SHP77 (cell line): Measurements from ENCODE around the gene MAPK10.
A peak's percentile ranks its signal among the peaks of the same experiment; 100 is the strongest.
"Not testable (repeated sequence)": the region's sequence is repeated elsewhere in the genome, so short reads cannot be mapped to it uniquely, and the experiment has no call there.

Experiments used
- DNase-seq, 2 experiments: peaks; one replicate each; lab custom pipeline; 2025; lab: John Stamatoyannopoulos, UW

Gene MAPK10

DNA sequence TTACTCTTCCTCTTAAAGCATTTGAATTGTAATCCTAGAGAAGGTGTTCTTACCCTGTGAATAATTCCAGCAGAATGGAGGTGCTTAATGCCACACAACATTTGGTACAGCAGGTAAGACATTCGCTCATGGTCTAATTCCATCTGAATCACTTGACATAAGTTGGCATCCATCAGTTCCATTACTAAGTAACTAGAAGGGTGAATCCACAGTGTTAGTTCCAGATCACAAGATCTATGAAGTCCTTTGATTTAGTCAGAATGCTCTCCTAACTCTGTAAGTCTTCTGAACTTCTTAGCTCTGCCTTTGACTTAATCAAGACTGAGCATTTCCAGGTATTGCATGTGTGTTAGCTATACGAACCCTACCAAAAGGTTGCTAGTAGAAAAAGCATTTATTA is 258.0 kb downstream of the MAPK10 start:
- DNase-seq = no peak

DNA sequence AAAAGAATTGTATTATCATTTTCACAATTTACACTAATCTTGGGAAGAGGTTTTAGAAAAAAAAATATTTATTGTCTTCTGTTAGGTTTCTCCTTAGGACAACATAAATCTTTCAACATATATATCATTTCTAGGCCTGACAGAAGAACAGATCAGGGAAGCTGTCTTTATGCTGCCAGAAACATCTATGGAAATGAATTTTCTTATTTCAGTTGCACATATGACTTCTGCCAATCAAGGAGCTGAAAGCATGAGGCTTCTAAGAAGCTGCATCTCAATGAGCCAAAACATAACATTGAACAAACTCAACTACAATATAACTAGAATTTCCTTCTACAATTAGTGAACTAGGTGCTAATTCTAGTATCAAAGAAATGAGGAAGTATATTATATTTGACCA is 258.4 kb downstream of the MAPK10 start:
- no peak for DNase-seq

DNA sequence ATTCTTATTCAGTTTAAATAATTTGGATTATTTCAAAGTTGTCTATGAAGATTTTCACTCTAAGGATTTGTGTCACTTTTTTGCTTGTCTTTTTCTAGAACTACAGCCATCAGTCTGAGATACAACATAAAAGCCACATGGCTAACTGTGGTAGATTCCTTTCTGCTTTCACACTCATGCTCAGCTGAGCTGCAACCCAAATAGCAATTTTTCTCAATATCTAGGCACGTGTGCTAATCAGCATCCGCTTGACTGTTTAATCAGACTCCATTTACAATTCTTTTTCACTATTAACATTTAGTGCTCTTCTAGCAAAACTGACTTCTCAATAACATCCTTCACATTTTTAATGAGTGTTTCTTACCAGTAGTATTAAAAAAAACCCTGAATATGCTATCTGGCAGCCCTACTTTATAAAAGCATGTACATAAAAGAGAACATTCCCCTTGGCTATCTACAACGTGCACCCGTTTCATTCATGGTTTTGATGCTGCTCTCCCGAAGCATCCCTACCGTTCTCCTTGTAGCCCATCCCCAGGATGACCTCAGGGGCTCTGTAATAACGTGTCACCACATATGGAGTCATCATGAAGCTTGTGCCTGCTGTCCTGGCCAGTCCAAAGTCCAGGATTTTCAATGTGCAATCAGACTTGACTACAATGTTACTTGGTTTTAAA is 259.2 kb downstream of the MAPK10 start:
- no peak for DNase-seq

DNA sequence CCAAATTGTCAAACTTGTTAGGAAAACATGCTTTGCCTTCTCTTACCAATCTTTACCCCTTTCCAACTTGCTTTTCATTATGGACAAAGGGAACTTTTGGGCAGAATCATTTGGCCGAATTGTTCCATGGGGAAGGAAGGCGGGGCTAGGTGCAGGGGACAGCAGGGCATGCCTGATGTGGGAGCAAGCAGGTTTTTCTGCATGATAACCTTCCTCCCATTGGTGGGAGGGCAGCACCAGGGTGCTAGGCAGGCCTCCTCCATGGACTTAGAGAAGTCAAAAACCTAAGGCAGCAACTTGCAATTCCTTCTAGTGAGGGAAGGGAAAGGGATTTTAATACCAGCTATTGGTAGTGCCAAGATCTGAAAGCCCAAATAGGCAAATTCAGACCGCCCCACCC is 260.5 kb downstream of the MAPK10 start:
- DNase-seq = no peak

DNA sequence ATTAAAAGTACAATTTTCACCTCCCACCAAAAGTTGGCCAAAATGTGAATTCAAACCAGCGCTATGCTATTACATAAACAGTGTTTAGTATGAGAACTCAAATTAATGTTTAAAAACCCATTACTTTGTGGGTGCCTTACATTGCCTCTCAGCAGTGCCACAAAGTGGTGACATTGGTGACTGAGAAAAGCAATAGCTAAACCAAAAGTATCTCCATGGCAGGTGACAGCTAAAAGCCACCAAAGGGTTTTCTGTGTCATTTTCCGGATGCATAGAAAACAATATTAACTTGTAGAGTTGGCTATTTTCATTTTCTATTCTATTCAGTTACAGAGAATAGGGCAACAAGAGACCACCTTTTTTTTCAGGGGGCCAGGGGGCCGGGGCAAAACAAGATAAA is 261.2 kb downstream of the MAPK10 start:
- no peak for DNase-seq

DNA sequence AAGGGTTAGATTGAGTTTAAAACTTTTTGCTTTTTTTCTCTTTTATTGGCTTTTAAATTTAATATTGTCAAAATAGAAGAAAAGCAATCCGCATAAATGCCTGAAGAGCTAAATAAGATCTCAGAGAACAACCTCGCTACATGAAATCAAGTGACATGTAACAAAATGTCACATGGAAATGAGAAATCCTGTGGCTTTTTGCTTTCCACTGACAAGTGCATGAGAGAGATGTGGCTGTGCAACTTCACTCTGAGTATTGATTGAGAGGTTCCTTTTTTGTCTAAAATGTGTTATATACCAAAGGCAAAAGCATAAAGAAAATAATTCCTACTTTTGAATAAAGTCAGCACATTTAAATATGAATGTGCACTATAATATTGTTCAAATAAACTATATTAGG is 263.5 kb downstream of the MAPK10 start:
- DNase-seq = no peak

DNA sequence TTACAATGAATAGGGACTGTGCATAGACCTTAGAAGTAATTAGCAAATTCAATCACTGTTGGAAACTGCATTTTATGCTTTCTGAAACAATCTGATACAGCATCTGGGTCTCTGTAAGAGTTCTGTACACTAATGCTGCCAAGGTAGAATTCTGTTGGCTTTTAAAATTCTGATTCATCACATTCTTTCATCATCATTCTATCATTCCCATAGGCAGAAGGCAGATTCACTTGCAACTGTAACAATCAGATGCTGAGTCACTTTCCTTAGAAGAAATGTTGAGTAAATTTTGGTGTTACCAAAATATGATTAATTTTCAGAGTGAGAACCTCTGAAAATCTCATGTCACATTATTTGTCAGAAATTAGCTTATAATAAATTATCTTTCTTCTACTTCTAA is 267.2 kb downstream of the MAPK10 start:
- DNase-seq = no peak

DNA sequence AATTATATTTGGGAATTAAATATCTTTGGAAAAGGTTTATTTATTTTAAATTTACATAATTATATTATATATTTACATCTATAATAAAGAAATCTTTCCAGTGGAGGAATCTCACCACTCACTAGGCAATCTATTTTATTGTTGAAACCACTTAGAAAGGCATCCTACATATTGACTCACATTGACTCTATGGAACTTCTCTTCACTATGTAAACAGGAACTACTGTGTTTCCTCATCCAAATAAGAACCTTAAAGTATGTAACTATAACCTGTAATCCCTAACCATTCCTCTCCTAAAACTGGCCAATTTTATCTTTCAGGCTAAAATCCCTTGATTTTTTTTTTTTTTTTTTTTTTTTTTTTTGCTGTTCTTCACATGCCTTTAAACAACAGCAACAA is 268.7 kb downstream of the MAPK10 start:
- no peak for DNase-seq

DNA sequence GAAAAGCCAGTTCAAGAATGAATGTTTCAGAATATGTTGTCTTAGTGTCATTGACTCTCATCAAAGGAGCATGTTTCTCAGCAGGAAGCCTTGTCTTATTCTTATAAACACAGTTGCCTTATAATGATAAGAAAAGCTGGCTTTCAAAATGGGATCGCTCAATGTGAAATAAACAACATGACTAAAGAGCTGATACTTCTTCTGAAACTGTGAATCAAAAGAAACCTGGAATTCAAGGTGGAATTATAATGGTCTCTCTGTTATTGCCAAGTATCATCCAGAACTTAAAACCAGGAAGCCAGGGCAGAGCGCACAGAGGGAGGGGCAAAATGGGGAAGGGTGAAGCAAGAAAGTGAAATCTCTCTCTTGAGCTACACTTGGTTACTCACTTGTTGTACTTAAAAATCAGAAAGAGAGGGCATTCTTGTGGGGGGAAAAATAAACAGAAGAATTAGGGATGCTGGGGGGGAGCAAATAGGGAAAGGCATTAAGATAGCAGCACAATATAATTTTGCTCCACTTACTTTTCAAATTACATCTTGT is 270.0 kb downstream of the MAPK10 start:
- no peak for DNase-seq

DNA sequence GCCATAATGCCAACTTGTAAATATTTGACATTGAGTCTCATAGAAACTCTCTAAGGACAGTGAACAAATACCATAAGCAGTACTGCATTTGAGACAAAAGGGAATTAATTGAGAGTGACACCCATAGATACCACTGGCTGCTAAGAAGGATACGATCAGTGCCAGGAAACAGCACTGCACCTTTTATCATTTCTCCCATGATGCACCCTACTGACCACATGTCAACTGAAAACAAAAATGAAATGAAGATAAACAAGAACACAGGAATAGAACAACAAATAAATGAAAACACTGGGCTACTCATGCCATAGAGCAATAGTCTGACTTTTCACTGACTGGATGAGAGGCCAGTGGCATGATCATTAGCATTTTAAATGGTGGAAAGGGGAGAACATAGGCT is 270.8 kb downstream of the MAPK10 start:
- no peak for DNase-seq

DNA sequence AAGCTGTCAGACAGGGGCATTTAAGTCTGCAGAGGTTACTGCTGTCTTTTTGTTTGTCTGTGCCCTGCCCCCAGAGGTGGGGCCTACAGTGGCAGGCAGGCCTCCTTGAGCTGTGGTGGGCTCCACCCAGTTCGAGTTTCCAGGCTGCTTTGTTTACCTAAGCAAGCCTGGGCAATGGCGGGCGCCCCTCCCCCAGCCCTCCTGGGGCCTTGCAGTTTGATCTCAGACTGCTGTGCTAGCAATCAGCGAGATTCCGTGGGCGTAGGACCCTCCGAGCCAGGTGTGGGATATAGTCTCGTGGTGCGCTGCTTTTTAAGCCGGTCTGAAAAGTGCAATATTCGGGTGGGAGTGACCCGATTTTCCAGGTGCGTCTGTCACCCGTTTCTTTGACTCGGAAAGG is 284.1 kb downstream of the MAPK10 start:
- not testable (repeated sequence) for DNase-seq

DNA sequence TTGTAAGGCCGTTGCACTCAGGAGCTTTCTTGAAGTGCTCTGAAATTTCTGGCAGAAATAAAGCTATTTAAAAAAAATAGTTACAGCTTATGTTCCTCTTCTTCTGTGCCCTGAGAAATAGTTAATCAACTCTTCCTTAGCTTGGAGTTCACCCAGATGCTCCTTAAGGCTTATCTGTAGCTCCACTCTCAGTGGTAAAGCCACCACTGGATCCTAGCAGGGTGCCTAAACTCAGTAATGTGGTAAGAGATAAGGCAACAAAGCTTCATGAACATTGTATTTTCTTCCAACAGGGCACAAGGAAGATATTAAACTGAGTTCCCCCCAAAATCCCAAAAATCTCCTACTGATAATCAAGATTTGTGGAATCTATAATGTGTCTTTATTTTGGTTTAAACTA is 299.5 kb downstream of the MAPK10 start:
- no peak for DNase-seq

DNA sequence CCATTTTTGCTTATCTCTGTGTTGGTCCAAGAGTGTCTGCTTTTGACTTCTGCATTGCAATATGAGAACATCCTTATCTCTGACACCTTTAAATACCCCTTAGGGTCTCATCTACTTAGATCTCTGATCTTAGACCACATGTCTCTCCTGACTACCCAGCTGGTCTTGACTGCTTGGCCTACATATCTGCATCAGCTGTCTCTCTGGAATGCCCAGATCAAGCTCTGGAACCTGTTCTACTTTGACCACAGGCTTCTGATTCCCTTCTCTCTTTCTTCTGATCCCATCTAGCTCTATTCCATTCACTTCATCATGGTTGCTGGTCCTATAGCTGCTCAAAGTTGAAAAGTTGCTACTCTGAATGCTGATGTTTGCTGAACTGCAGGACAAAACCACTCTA is 301.2 kb downstream of the MAPK10 start:
- DNase-seq = no peak

DNA sequence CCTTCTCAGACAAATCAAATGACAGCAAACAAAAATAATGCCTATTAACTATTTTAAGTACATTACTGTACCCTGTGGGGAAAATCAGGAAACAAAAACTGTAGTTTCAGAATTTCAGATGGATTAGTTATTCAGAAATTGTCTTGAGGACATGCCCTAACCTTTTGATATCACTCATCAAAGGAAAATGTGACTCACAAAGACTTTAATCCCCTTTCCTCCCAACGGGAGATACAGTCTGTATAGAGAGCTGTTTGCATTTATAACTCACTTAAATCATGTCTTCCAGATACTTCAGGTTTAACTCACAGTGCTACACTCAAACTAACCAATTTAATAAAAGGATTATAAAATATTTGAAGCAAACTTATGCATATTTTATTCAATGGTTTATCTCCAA is 304.0 kb downstream of the MAPK10 start:
- DNase-seq = no peak

DNA sequence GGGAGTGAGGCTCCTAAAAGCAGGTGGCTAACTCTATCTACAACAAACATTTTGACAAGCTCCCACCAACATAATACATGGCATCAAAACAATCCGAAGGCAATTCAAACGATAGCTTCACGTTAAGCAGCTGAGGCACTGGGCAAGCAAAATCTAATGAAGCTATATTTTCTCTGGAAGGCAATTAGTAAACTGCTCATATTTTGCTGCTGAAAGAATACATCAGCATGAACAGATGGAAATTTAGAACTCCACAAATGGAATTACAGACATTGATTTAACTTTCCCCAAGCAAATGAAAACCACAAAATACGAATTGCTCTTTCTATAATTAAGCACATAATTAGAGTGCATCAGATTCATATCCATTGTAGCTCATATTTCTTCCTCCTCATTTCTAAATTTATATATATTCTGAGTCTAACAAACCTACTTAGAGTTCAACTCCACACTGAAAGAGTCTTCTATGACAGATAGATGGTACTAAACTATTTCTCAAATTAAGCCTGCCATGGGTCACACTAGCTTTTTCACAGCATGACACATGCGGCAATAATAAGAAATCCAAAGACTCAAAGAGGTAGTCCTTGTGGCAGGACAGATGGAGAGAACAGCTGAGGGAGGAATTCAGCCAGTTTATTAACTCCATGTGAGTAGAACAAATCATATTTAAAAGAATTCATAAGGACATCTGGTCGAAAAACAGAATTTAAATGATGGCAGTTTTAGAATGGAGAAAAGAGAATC is 305.4 kb downstream of the MAPK10 start:
- DNase-seq = no peak

DNA sequence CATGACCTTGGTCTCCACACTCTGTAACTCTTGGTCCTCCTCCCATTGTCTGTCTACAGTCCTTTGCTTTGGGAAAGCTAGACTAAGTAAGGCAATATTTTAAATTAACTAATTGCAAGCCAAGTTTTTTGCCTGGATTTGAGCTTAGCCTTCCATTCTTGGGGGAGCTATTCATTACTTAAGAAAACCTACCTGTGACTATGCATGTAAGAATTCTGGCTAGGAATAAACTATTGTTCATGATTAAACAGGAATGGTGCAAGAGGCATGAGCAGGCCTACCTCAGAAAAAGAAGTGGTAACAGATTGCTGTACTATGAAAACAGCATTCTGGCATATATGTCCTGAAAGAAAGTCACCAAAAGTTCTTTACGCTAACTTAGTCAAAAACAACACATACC is 309.4 kb downstream of the MAPK10 start:
- no peak for DNase-seq

DNA sequence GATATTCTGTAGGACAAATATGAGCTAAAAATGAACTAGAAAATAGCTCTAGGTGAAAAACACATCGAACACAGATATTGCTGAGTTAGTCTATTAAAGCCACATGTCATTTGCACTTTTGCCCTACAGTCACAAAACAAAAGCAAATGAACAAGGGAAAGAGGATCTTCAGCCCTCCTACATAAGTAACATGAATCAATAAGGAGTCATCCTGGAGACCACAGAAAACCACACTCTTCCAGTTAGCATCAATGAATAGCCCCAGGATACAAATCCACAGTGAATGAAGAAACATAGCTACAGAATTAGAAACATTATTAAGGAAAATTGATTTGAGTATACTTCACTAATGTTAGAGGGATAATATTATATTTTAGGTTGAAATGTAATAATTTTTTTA is 311.4 kb downstream of the MAPK10 start:
- DNase-seq = no peak

DNA sequence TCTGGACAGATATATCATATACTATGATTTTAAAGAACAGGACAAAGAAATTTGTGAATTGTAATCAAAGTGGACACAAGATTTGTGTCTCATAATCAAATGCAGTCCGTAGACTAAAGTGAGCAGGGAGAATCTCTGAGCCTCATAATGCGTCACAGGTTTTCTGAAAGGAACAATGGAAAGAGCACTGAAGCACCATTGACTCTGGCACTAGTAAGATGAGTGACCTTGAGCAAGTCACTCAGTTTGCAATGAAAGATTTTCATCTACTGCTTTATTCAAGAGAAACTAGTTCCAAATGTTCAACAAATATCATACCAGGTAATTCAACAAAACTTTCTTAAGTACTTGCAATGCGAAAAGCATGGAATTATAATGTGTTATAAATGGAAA is 315.3 kb downstream of the MAPK10 start:
- DNase-seq = no peak

DNA sequence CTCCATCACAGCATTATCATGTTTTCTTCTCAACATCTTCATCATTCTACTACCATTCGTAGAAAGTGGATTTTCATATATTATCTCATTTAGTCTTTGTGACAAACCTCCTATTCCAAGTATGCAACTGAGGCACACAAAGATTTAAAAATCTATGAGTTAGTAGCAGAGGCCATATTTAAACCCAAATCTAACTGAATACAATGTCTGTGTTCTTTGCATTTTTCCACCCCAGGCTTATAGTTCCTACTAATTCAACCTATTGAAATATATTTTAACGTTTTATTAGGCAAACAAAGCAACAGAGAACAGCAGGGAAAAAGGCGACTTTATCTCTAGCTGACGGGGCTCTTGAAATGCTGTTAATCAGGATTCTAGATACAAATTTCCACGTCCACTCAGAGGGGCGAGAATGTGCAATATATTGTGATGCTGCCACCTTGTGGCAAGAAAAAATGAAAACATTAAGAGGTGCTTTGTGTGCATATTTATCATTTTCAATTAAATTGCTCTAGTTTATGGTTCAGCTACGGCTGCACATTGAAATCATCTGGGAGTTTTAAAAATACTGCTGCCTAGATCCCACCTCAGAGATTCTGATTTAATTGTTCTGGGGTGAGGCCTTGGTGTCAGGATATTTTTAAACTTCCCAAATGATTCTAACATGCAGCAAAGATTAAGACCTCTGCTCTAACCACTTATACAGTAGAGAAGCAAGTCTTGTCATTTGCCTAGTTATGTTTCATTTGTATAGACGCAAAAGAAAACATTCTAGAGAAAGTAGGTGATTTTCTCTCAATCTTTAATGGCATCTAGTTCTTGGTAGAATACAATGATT is 315.9 kb downstream of the MAPK10 start:
- peak; percentile 66 to 70 for DNase-seq

DNA sequence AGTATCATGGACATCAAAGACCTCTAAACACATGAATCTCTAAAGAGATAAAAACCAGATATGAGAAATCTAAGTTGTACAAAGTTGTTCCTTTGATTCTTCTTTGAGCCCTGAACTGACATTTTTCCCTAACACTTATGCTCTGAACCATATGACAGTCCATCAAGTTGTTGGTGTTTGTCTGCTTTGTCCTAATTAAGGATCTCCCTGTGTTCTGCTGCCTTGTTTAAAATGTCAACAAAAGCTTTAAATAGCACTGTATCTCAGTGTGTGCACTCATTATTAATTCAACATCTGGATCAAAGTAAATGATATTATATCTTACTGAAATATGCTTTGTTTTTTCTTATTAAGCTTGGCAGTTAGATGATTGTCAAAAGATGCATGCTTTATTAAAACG is 321.8 kb downstream of the MAPK10 start:
- DNase-seq = no peak

DNA sequence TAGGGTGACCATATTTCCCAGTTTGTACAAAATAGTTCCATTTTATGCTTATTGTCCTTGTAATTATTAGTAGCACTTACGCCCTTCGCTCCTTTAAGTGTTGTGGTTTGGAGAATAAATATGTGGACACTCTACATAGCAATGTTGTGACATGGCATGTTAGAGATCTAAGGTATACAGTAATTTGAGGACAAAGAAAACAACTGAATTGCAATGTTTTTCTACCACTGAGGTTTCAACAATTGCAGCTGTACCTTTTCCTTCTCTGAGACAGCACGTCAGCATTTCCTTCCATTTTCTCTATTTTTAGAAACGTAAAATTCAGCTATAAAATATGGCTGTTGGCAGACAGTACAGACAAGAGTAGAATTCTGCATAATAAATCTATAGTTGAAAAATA is 323.1 kb downstream of the MAPK10 start:
- no peak for DNase-seq

DNA sequence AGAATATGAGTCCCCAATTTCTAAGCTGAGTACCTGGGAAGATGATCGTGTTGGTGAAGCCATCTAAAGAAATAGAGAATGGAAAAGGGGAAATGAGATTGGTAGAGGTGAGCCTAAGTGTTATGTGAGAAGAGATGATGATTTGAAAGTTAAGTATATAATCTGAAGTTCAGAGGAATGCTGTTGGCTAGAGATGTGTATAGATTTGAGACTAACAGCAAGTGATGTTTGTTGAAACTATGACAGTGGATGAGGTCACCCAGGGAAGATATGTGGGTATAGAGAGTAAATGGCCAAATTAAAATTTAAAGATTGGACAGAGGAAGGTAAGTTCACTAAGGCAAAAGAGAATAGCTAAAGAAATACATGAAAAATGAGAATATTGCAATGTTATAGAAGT is 324.2 kb downstream of the MAPK10 start:
- DNase-seq = no peak

DNA sequence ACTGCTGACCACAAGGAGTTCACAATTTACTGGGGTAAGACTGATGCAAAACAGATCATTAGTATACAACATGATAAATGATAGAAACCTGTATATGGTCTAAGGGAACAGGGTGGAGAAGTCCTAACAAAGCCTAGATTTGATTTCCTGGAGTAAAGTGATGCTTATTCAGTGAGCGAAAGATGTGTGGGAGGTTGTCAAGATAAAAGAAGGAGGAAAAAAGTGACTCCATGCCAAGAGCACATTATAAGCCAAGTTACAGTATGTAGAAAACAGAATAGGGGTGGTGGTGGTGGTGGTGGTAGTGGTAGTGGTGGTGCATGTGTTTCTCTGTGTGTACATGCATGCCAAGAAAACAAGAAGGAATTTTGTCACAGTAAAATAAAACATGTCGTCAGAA is 325.2 kb downstream of the MAPK10 start:
- DNase-seq = no peak
